ENCODE measurements around the gene AHNAK. TPM values are rescaled to one million over a fixed set of nuclear protein-coding genes. Genes with fewer than 3 reads are reported as not detected.

Gene AHNAK
- total and polyA plus RNA-seq, 2 of the 8 experiments (the other 6 are each of a cell fraction or from before 2014, with no cell fraction given) = 2.0 to 5.8 TPM

GRCh38 chr11:62413060-62413696 lies 133.4 kb downstream of the AHNAK start:
- no peak overlapping the region for H4K91ac ChIP-seq (replicated peaks; ENCODE audit: insufficient read length, low read length)
- no peak overlapping the region for H3K9ac ChIP-seq (replicated peaks in 1 of 4; ENCODE audit: extremely low read depth in 1 of 4, low read depth in 3 of 4, low read length in 3 of 4)
- no peak overlapping the region for H4K8ac ChIP-seq (ENCODE audit: extremely low read depth, insufficient read depth, low read length)
- POLR2A ChIA-PET (ENCODE audit: partially characterized antibody) = interaction anchor here (1.1 kb wide), 1 partner anchor 258 kb away, joined by 4 read pairs; the partner anchor contains the start of gene UQCC3
- CTCF ChIA-PET (ENCODE audit: partially characterized antibody) = interaction anchor here (0.5 to 3.8 kb wide), 4 partner anchors 11 to 194 kb away, joined by 3 to 24 read pairs (median 12); no protein-coding TSS in a partner anchor
- H3K27ac ChIP-seq (ENCODE audit: low read depth, low read length) = no peak overlapping the region
- no peaks in the 10 kb centered on the region for H3K9me3 ChIP-seq (ENCODE audit: insufficient read depth in 2 of 2, low read depth in 1 of 2, low read length in 1 of 2)
- DNase-seq (ENCODE audit: low read depth in 1 of 2, low spot score in 2 of 2) = no peak
- no peak for FAIRE-seq
- H3K4me2 ChIP-seq (ENCODE audit: insufficient read depth in 1 of 2, low read depth in 2 of 2, low read length in 2 of 2) = no peak overlapping the region
- no peaks in the 10 kb centered on the region for H3K27me3 ChIP-seq (replicated peaks in 1 of 4; ENCODE audit: control insufficient read depth in 3 of 4, extremely low read depth in 1 of 4, insufficient read depth in 3 of 4, low read length in 3 of 4)
- no peak overlapping the region for H3K4me3 ChIP-seq (ENCODE audit: extremely low read depth in 1 of 4, insufficient read depth in 2 of 4, low read depth in 3 of 4, low read length in 4 of 4)
- 88% methylated on average over 4 of the region's 8 CpGs; no CpG with 5 or more reads in 1 of the 2 experiments for WGBS, 2 experiments (ENCODE audit: extremely low coverage in 1 of 2, insufficient coverage in 1 of 2, insufficient read length in 1 of 2, insufficient replicate concordance in 2 of 2, low coverage in 1 of 2, low lambda C conversion rate in 2 of 2, missing lambda C conversion rate in 1 of 2)
- no peak overlapping the region for H3K14ac ChIP-seq (ENCODE audit: insufficient read length)
- 0 out of 7 replicates have a peak, but pooled peaks cover 0 to 2% (median 0%) of the 10 kb centered on the region in 4 experiments for H3K4me1 ChIP-seq (replicated peaks in 1 of 4; ENCODE audit: control insufficient read depth in 3 of 4, insufficient read depth in 4 of 4, low read length in 3 of 4)
- H4K5ac ChIP-seq (ENCODE audit: insufficient read length, low read depth, low read length) = no peak overlapping the region
- peaks cover 2% of the 10 kb centered on the region; the same call in 1 of the 2 replicates for H3K23me2 ChIP-seq (ENCODE audit: low read depth, low read length)
- H2BK15ac ChIP-seq (ENCODE audit: low read length) = no peak overlapping the region
- H3K4ac ChIP-seq (replicated peaks; ENCODE audit: insufficient read length, low read depth, low read length) = no peak overlapping the region
- H2BK5ac ChIP-seq (ENCODE audit: low read depth, low read length) = no peak overlapping the region
- no peak overlapping the region for H2AK5ac ChIP-seq (ENCODE audit: low read depth, low read length)
- no peaks in the 10 kb centered on the region for H4K20me1 ChIP-seq (replicated peaks in 1 of 2; ENCODE audit: control insufficient read depth in 1 of 2, insufficient read depth in 2 of 2, low read length in 2 of 2)
- H3K79me1 ChIP-seq (ENCODE audit: low read depth, low read length) = no peaks in the 10 kb centered on the region
- no peaks in the 10 kb centered on the region for H3K36me3 ChIP-seq (ENCODE audit: control insufficient read depth in 2 of 4, insufficient read depth in 4 of 4, low read length in 3 of 4)
- H3K79me2 ChIP-seq (ENCODE audit: control insufficient read depth in 1 of 2, insufficient read depth in 2 of 2, low read length in 2 of 2) = no peaks in the 10 kb centered on the region
- no peak overlapping the region for H2BK12ac ChIP-seq (ENCODE audit: low read depth, low read length)
- no peak overlapping the region for H3K56ac ChIP-seq (replicated peaks; ENCODE audit: insufficient read length, low read depth, low read length)
- H2BK20ac ChIP-seq (ENCODE audit: low read length) = no peak overlapping the region
- no peak overlapping the region for H3K23ac ChIP-seq (ENCODE audit: insufficient read length)
- H2AFZ ChIP-seq (ENCODE audit: low read length) = no peak overlapping the region
- no peak overlapping the region; the same call in 1 of the 2 replicates for H3K18ac ChIP-seq (ENCODE audit: extremely low read depth, low read length)
- no peak overlapping the region for H2BK120ac ChIP-seq (replicated peaks; ENCODE audit: low read depth, low read length)
